DLD1 (cell line): ENCODE data around the gene SECISBP2.
"Not testable (repeated sequence)": the region's sequence is repeated elsewhere in the genome, so short reads cannot be mapped to it uniquely, and the experiment has no call there.

Source experiments
- in situ Hi-C: cut with HindIII; loops from 2 replicates; pipeline ENCODE4 v1.10.0; 2017; ENCODE audit warnings: low sequenced_read_pairs

The SECISBP2 gene

GRCh38 chr9:89309608-89310474 lies 8.5 kb upstream of the SECISBP2 start:
- in situ Hi-C loops, result no loop called here

DNA sequence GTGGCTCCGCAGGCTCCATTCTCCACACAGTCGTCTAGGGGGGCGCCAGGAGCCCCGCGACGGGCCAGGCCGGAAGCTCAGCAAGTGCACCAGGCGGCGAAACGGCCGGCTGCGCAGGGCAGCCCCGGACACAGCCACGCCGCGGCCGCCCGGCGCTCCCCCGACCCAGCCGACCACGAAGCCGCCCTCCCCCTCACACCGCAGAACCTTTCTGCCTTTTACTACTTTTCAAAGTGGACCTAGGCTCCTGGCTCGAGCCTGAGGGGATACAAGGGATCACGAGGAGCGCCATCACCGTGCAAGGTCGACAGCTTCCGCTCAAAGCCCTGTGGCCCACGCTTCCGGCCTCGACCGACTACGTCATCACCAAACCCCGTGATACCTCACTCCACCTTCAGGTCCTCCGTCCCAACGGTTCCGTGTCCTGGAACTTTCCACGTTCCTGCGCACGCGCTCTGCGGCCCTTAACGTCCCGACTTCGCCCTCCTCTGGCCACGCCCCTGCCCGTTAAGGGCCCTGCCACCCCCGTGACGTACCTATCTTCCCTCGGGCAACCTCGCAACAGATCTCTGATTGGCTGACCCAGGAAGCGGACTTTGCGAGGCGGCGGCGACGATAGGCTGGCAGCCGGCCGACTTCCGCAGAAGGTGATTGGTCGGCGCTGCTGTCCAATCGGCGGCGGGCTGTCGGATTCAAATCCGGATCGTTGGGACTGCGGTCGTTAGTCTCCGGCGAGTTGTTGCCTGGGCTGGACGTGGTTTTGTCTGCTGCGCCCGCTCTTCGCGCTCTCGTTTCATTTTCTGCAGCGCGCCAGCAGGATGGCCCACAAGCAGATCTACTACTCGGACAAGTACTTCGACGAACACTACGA lies 7.6 kb upstream of the SECISBP2 start, which contains the start of gene CKS2:
Gene CKS2 (plus strand): TSS at position 721 of the 871 bp plus-strand sequence. CDS start 98 bp downstream, at position 819.
- in situ Hi-C loops, result no loop called here

- in situ Hi-C loops, result no loop called here
Observed at GRCh38 chr9:89311346-89312221, 6.7 kb upstream of the SECISBP2 start.

DNA sequence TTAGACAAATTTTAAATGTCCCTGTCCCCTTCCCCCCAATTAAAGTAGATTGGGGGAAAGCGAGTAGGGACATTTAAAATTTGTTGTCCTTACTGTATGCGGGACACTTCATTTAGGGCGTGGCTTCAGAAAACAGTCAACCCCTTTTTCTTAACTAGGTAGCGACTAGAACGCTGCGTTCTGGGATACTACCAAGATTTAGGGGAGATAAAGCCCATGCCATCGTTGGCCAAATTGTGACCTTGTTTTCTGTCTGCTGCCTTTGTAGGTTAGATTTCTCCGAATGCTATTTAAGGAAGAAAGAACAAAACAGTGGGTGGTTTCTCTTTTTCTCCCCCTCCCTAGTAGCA lies 6.1 kb upstream of the SECISBP2 start:
- in situ Hi-C loops, result no loop called here

DNA sequence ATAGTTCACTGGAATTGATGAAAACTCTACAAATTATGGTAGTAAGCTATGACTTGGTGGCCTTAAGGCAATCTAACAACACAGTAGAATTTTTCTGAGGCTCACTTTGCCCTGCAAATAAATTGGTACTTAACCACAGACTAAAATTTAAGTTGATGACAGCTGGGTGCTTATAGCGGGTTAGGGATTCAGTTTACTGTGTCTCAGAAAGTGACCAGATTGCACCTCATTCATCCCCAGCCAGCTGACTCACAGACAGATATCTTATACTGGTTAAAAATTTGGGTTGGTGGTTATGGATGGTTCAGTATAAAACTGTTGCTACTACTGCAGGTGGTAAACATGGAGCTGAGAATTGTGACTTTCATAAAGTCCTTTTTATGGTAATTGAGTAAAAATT lies 4.5 kb upstream of the SECISBP2 start:
- in situ Hi-C loops, result no loop called here

GRCh38 chr9:89314955-89315354 lies 3.3 kb upstream of the SECISBP2 start:
- in situ Hi-C loops, result no loop called here

- in situ Hi-C loops, result no loop called here
Observed at GRCh38 chr9:89315482-89315881, 2.8 kb upstream of the SECISBP2 start.

DNA sequence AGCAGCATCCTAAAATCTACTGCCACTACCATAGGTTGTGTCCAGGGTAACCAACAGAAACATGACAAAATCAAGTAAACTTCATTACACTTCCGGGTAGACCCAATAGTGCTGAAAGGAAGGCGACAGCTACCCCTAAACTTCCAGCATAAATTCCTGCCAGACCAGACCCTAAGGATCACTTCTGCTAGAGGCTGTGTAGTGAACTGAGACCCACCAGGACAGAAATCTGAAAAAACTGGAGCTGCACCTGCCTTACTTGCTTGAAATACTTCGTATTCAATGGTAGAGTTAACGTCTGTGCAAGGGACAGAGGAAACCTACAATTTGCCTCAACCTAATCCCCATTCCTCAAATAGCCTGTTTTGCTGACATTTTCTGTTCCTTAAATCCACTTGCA lies 1.0 kb upstream of the SECISBP2 start:
- in situ Hi-C loops, result no loop called here

DNA sequence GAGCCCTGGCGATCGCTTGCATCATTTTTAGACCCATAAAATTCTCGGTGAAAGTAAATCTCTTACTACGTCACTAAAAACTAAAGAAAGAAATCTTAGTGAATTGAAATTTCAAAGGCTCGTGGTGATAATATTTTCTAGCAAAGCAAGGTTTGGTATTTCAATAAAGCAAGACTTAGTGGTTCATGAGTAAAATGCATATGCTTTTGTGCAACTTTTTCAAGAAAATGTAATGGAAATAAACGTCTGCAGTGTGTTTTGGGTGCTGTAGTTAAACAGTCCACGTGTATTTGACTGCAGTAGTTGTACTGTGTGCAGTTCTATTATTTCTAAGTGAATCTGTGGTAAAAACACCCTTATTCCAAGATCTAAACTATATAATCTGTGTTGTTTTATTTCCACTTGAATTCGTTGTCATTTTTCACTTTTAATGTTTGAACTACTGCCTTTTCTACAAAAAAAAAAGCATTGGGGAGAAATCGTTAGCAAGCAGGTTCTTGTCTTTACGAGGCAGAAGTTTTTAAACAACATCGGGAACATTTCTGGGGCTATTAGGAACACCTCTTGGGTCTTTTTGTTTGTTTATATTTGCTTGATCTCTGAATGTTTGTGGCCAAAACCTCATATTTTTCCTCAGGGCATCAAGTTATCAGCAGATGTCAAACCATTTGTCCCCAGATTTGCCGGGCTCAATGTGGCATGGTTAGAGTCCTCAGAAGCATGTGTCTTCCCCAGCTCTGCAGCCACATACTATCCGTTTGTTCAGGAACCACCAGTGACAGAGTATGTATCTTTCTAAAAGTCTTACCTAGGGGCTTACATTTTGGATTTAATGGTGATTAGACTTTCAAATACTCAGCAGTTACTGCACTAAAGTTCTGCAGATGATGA lies 960 bp downstream of the SECISBP2 start:
- in situ Hi-C loops, result no loop called here

DNA sequence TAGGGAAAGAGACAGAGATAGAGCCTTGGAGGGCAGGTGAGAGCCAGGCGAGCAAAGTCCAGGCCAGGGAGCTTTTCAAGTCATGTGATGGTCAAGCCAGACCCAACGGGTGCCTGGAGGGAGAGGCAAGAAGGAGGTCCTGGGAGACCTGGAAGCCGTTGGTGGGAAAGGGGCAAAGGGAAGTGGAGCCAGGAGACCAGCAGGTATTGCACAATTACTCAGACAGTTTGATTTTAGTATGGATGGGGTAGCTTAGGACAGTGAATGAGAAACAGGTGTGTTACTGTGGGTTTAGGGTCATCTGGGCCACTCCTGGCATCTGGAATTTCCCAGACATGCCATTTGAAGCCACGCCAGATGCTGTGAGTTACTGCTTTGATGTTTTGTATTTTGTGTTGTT lies 5.1 kb downstream of the SECISBP2 start:
- in situ Hi-C loops, result no loop called here

- in situ Hi-C loops, result no loop called here
Observed at GRCh38 chr9:89325733-89326132, 7.4 kb downstream of the SECISBP2 start.

- in situ Hi-C loops, result no loop called here
Observed at GRCh38 chr9:89328064-89328463, 9.8 kb downstream of the SECISBP2 start.

DNA sequence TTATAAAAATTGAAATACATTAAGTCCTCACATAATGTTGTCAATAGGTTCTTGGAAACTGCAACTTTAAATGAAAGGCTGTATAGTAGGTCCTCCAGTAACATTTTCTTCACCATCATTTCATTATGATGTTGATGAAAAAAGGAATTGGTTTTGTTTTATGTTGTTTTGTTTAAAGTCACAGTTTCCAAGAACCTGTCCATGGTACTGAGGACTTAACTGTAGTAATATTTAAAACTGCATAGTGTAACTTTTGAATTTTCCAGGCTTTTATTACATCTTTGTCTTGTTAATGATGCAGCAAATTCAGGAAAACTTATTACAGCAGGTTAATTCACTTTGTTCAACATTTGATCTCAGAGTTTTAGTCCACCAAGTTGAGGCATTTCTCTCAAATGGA lies 11.6 kb downstream of the SECISBP2 start:
- in situ Hi-C loops, result no loop called here

GRCh38 chr9:89330513-89330912 lies 12.2 kb downstream of the SECISBP2 start:
- in situ Hi-C loops, result no loop called here

DNA sequence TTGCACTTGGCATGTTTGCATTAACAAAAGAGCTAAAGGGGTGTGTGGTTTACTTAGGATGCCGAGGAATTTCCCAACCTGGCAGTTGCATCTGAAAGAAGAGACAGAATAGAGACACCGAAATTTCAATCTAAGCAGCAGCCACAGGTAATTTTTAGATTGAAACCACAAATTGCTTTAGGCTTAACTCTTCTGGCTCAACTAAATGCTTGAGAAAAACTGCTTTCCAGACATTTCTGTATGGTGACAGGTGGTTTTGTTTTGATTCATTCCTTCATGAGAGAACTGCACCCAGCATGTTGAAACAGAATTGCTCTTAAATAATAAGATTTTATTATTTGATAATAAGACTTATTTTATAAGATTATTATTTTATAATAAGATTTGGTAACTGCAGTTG lies 21.5 kb downstream of the SECISBP2 start:
- in situ Hi-C loops, result no loop called here

GRCh38 chr9:89340332-89340731 lies 22.0 kb downstream of the SECISBP2 start:
- in situ Hi-C loops, result no loop called here

- in situ Hi-C loops, result no loop called here
Observed at GRCh38 chr9:89342213-89342612, 23.9 kb downstream of the SECISBP2 start.

DNA sequence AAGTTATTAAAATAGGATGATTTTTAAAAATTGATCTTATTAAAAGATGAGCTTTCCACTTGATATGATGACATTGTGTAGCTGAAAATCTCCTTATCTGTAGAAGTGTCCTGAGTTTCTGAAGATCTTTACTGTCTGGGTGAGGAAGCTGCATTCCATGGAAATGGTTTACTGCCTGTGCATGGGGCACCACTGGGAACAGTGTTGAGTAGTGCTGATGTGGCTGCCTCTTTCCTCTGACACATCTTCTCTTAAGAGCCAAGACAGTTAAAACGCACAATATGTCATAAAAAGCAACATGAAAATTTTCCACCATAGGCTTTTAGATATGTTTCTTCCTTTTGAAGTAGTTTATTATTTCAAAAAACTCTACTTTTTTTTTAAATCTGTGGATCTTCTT lies 24.6 kb downstream of the SECISBP2 start:
- in situ Hi-C loops, result no loop called here

DNA sequence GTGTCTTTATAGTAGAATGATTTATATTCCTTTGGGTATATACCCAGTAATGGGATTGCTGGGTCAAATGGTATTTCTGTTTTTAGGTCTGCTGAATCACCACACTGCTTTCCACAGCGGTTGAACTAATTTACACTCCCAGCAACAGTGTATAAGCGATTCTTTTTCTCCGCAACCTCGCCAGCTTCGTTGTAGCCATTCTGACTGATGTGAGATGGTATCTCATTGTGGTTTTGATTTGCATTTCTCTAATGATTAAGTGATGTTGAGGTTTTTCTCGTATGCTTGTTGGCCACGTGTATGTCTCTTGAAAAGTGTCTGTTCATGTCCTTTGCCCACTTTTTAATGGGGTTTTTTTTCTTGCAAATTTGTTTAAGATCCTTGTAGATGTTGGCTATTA lies 25.5 kb downstream of the SECISBP2 start:
- in situ Hi-C loops, result not testable (repeated sequence)

- in situ Hi-C loops, result no loop called here
Observed at GRCh38 chr9:89345476-89345875, 27.2 kb downstream of the SECISBP2 start.
